ENCODE measurements around the gene ENTPD8.
"Not testable (repeated sequence)": the region's sequence is repeated elsewhere in the genome, so short reads cannot be mapped to it uniquely, and the experiment has no call there.

ENTPD8 gene

GRCh38 chr9:137394866-137395665 is 46.1 kb downstream of the ENTPD8 start:
- DNase-seq (ENCODE audit: low spot score), result no peak

GRCh38 chr9:137393176-137394150 is 47.7 kb downstream of the ENTPD8 start:
- no peak for DNase-seq (ENCODE audit: low spot score)

DNA sequence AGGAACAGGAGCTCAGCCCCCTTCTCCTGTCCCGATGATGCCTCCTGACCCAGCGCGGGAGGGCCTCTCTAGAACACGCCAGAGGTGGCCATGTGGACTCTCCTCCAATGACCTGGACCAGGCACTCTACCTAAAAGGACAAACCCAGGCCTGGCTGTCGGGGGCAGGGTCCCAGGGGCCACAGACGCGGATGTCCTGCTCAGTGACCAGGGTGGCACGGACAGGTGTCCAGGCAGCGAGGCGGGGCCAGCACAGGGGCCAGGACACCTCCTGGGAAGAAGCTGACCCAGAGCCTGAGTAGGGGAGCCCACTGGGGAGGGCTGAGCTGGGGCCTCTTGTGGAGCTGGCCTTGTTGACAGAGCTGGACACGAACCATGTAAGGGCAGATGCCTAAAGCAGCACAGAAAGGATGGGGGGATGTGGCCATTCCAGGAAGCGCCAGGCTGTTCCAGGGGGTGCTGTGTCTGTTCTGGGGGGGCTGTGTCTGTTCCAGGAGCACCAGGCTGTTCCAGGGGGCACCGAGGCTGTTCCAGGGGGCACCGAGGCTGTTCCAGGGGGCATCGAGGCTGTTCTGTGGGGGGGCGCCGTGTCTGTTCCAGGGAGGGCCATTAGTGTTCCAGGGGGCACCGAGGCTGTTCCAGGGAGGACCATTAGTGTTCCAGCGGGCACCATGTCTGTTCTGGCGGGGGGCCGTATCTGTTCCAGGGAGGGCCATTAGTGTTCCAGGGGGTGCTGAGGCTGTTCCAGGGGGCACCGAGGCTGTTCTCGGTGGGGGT is 48.7 kb downstream of the ENTPD8 start:
- DNase-seq (ENCODE audit: low spot score), result no peak

DNA sequence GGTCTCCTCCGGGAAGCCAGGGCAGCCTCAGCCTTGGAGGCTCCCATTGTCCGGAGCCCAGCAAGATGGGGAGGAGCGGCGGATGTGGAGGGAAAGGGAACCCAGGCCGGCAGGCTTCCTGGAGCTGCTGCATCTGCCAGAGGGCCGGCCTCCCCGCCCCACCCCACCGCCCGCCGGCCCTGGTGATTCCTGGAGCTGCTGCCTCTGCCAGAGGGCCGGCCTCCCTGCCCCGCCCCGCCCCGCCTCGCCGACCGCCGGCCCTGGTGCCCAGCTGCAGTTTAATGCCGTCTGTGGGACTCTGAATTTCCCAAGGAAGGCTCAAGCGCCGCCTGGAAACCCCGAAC is 49.8 kb downstream of the ENTPD8 start:
- DNase-seq (ENCODE audit: low spot score), result no peak

- DNase-seq (ENCODE audit: low spot score), result peak; percentile 39
Measured at GRCh38 chr9:137390553-137391410, 50.4 kb downstream of the ENTPD8 start.

DNA sequence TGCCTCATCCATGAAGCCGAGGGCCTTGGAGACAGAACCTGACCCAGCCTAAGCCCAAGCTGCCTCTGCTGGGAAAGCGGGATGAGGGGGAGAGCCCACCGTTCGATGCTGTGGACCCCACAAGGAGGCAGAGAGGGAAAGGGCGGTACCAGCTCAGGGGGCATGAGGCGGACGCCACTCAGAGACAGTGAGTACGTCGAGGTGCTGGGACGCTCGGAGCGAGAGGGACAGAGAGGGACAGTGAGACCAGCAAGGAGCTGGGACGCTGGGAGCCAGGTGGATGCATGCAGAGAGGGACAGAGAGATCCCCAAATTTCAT is 51.8 kb downstream of the ENTPD8 start:
- DNase-seq (ENCODE audit: low spot score), result no peak

- DNase-seq (ENCODE audit: low spot score), result no peak
Measured at GRCh38 chr9:137388589-137389427, 52.3 kb downstream of the ENTPD8 start.

GRCh38 chr9:137387891-137388560 is 53.1 kb downstream of the ENTPD8 start:
- DNase-seq (ENCODE audit: low spot score), result no peak

DNA sequence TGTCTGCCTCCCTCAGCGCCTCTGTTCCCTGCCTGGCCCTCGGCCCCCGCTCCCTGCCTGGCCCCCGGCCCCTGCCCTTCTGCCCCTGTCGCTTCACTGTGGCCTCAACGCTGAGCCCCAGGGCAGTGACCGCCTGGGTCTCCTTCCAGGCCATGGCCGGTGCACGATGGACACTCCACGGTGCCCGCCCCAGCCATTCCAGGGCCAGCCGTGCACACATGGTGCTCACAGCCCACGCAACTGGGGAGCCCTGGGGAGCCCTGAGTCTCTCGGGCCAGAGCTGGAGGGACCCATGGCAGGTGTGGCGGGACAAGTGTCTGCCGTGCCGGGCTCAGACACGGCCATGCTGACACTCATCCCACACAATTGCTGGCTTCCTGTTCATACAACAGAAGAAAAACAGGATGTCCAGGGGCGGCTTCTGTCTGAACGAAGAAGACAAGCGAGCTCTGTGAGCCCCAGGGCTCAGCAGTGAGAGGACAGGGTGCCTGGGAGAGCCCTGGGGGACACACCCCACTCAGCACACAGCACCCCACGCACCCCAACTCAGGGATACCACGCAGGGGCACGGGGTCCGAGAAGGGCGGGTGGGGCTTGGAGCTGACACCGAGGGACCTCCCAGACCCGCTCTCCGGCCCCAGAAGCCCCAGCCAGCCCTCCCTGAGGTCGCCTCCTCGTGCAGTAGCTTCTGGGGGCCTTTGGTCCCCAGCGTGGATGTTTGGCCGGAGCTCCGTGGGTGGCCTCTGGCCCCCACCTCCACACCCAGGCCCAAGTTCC is 53.9 kb downstream of the ENTPD8 start:
- DNase-seq (ENCODE audit: low spot score), result no peak

DNA sequence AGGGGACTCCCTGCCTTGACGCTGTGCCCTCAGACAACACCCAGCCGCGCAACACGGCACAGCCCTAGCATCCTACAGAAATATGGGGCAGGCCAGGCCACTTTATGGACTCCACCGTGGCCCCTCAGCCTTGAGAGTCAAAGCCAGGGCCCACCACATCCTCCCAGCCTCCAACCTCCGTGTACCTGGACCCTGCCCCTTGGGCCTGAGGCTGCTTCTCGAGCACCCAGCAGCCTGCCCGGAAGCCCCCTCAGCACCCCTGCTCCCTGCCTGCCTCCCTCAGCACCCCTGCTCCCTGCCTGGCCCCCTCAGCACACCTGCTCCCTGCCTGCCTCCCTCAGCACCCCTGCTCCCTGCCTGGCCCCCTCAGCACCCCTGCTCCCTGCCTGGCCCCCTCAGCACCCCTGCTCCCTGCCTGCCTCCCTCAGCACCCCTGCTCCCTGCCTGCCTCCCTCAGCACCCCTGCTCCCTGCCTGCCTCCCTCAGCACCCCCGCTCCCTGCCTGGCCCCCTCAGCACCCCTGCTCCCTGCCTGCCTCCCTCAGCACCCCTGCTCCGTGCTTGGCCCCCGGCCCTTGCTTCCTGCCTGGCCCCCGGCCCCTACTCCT is 54.5 kb downstream of the ENTPD8 start:
- not testable (repeated sequence) for DNase-seq (ENCODE audit: low spot score)

DNA sequence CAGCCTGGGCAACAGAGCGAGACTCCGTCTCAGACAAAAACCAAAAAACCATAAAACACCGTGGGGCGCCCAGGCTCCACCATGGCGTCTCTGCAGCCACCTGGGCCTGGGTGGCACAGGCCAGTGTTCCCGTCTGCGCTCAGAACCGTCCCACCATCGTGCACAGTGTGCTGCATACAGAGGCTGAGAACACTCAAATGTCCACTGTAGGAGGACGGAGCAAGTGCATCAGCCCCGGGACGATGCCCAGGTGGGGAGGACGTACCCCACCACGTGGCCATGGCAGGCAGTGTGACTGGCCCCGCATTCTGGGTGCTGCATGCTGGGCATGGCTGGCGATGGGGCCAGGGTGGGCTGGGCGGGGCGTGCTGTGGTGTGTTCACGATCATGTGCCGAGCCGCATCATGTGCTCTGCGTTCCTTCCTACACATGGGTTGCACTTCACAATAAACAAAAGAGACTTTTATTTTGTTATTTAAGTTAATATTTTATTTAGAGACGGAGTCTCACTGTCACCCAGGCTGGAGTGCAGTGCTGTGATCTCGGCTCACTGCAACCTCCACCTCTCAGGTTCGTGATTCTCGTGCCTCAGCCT is 56.0 kb downstream of the ENTPD8 start:
- no peak for DNase-seq (ENCODE audit: low spot score)
